Stimulated activated CD8-positive, alpha-beta memory T cell treated with anti-CD3 and anti-CD28 coated beads, Interleukin-12 subunit alpha, Interleukin-12 subunit beta, amount 100 ng/mL, for 4 hours (primary cell): ENCODE results near the gene TEX261.
"Not testable (repeated sequence)": the region's sequence is repeated elsewhere in the genome, so short reads cannot be mapped to it uniquely, and the experiment has no call there.

ENCODE experiments used
- DNase-seq: peaks from one replicate; pipeline ENCODE4 v3.0.0-alpha.2; 2020; ENCODE audit warnings: low read depth

The TEX261 gene

DNA sequence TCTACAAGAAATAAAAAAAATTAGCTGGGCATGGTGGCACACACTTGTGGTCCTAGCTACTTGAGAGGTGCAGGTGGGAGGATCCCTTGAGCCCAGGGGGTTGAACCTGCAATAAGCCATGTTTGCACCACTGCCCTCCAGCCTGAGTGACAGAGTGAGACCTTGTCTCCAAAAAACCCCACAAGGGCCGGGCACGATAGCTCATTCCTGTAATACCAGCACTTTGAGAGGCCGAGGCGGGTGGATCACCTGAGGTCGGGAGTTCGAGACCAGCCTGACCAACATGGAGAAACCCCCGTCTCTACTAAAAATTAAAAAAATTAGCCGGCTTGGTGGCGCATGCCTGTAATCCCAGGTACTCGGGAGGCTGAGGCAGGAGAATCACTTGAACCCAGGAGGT is 5.3 kb upstream of the TEX261 start:
- not testable (repeated sequence) for DNase-seq

- no peak for DNase-seq
These were observed 4.7 kb upstream of the TEX261 start for GRCh38 chr2:70999362-70999761.

DNA sequence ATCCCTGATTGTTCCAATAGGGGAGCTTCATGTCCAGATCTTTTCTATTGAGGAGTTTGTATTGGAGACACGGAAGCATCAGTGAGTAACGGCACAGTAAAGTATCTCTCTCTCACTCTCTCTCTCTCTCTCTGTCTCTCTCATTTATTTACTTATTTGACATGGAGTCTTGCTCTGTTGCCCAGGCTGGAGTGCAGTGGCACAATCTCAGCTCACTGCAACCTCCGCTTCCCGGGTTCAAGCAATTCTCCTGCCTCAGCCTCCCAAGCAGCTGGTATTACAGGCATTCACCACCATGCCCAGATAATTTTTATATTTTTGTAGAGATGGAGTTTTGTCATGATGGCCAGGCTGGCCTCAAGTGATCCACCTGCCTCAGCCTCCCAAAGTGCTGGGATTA is 4.2 kb upstream of the TEX261 start:
- not testable (repeated sequence) for DNase-seq

DNA sequence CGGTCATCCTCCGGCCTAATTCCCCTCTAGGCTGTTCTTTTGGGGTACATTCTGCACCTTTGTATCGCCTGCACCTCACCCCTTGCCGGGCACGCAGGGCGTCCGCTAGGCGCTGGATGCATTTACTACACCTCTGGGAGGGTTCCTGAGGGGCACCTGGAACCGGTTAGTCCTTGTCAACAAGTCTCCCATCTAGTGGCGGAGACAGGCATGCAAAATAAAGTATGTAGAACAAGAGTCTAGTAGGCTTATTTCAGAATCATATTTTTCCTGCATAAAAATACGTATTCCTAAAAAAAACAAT is 705 bp upstream of the TEX261 start:
- no peak for DNase-seq

GRCh38 chr2:70994009-70994698 is 519 bp downstream of the TEX261 start:
- no peak for DNase-seq

DNA sequence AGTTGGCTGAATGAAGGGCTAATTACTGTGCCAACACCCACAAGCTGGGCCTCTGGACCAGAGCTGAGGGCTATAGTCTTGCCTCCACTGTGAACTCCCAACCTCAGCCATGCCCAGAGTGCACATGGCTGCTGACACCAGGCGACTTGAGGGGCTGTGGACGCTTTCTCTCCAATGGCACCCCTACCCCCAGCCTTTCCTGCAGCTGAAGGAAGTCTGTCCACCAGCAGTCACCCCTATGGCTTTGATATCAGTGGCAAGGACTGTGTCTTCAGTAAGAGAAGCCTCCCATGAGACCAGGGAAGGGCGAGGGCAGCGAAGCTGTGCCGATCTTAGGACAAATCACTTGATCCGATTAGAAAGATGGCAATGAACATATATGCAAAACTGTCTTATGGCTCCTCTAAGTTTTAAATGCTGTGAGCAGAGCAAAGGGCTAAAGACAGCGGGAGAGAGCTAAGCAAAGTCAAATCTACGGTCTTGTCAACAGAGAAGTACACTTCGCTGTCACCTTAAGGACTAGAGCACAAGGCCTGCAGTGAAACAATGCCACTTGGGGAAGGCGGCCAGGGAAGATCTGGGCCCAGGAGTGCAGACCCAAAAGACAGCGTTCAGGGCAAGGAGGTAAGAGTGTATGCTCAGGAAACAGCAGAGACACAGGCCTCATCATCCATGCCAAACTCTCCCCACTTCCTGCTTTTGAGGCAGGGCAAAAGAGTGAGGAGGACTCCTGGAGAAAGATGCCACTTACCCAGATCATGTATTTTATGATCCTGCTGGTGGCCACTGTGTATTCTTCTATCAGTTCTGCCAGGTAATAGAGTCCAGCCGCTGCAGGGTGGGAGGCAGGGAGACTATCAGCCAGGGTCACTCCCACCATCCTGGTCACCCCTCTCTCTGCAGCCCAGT is 1.5 kb downstream of the TEX261 start:
- no peak for DNase-seq

- no peak for DNase-seq
These were observed 2.9 kb downstream of the TEX261 start for GRCh38 chr2:70991742-70992141.

- no peak for DNase-seq
These were observed 3.5 kb downstream of the TEX261 start for GRCh38 chr2:70991142-70991541.

DNA sequence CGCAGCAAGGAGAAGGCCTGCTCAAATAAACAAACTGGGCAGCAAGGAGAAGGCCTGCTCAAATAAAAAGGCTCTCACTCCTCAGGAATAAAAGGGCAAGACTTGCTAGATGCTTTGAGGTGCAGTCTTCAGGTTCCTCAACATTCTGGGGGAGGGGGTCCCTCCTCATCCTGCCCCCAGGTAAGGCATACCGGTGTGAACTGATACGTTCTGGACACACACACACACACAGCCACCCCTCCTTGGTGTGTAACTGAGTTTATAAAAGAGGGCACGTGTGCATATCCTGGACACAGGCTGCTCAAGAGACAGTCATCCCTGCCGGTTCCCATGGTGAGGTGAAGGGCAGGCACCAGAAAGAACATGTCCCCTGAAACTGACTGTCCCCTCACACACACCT is 4.5 kb downstream of the TEX261 start:
- DNase-seq, result no peak

DNA sequence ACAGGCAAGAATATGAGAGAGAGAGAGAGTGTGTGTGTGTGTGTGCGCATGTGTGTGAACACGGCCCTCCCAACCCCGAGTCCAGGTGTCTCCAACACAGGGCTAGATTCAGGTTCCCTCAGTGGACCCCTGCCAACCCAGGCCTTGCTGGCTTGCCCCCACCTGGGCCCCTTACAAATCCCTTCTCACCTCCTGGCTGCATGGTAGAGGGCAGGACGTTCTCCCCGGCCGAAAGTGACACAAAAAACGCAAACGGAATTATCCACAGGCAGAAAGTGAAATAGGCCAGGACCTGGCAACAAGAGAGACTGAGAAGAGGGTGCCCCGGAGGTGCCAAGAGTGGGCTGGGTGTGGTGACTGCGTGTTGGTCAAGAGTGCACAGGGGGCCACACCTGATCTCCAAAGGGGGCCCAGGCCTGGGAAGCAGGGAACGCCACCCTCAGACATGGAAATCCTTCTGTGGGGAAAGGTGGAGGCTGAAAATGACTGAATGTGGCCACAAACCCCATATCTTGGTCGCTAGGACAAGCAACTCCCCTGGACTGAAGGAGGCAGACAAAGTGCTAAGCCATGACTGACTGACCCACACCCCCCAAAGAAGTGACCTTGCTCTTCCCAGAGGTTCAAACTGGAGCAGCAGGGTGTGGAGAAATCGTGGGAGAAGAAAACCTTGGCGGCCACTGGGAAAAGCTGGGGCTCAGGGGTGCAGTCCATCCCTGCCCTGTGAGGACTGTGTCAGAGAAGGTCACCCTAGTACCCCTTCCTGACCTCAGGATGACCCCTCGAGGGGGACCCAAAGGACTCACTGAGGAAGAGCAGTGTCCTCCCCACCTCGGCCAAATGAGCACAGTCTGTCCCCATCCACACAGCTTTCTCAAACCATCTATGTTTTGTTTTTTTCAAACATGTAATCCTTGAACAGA is 5.7 kb downstream of the TEX261 start:
- DNase-seq, result no peak

DNA sequence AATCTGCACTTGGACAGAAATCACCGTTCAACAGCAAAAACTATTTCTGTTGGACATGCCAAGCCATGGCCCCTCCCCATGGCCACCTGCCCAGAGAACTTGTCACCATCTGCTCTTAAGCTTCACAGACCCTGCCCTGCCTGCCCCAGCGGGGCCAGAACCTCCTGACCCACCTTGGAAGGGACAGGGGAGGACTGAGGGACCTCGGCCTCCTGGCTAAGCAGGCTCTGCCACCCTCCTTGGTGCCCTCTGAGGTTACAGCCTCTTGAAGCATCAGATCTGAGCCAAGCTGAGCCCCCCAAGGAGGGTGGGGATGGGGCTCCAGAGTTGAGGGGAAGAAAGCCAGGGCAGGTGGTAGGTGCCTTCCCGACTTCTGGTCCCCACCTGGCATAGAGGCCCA is 6.5 kb downstream of the TEX261 start:
- DNase-seq, result no peak

DNA sequence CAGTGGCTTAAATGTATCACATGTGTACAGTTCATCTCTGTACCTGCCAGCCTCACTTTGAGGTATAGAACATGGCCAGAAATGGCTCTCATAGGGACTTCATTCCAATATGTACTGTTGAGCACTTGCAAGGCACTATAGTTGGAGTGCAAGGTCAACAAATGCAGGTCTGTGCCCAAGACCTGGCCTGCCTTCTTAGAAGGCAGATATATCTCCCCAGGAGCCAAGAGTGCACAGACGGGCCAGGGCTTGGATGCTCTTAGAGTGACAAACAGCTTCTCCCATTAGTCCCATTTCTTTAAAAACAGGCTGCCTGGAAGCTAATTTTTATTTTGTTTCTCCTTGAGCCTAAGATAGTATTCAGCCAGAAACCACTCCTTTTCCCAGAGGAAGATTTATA is 7.3 kb downstream of the TEX261 start:
- no peak for DNase-seq

GRCh38 chr2:70986499-70987189 is 8.0 kb downstream of the TEX261 start:
- DNase-seq, result no peak

- DNase-seq, result no peak
These were observed 8.7 kb downstream of the TEX261 start for GRCh38 chr2:70985956-70986355.

GRCh38 chr2:70985283-70985688 is 9.4 kb downstream of the TEX261 start:
- no peak for DNase-seq

GRCh38 chr2:70984576-70985282 is 9.9 kb downstream of the TEX261 start:
- DNase-seq, result peak; percentile 69

DNA sequence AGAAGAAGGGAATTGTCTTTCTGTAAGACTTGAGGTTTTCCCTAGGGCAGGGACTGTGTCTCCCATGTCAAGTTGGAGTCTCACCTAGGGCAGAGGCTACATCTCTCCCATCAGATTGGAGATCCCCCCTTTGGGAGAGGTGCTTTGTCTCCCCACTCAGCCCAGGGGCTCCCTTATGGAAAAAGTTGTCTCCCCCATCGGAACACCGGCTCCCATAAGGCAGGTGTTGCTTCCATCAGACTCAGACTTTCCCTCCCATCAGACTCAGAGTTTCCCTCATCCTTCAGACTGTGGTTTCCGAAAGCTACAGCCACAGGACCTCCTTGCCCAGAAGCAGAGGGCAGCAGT is 10.5 kb downstream of the TEX261 start:
- no peak for DNase-seq

DNA sequence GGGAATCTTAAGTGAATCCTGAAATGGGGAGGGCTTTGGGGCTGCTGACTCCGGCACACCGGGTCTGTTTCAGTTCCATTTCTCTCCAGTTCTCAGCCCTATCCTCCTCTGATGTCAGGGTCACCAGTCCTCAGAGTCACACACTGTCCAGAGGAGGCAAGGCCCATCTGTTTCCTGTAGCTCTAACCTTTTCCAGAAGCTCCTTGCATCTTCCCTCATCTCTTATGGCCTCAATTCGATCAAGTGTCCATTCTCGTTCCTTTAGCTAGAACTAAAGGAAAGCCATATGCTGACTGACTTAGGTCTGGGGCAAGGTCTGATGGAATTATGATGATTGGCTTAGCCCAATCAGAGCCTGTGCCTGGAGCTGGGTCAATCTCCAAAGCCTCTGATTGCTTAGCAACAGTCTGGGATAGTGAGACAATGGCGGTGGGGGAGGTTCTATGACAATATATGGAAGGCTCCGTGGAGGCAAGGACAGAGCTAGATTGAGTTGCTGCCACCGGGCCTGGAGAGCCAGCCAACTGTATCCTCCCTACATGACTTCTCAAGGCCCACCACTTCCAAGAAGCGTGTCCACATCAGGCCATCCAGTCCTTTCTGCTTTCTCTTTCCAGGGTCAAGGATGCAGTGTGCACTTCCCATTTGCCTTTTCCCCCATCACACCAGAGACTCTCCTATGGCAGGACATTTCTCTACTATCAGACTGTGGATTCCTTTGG is 11.0 kb downstream of the TEX261 start:
- DNase-seq, result no peak

DNA sequence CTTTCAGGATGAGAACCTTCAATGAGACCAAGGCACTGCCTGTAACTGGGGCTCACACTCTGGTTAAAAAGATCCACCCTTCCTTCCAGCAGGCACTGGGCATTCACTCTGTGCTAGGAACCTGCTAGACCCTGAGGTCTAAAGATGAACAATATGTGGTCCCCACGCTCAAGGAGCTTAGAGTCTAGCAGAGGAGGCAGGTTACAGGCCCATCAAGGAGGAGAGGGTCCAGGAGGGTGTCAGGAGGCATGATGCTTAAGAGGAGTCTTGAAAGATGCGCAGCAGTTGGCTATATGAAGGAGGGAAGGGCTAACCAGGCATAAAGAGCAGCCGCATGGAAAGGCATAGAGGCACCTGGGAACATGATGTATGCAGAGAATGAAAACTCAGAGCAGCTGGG is 11.7 kb downstream of the TEX261 start:
- no peak for DNase-seq

GRCh38 chr2:70981866-70982810 is 12.5 kb downstream of the TEX261 start:
- no peak for DNase-seq
